GM11168 (cell line): ENCODE measurements around the gene SCAPER.
"Not testable (repeated sequence)": the region's sequence is repeated elsewhere in the genome, so short reads cannot be mapped to it uniquely, and the experiment has no call there.

ENCODE experiments used
- in situ Hi-C: fragments of 300-500 bp; cut with MboI; formaldehyde crosslinking; loops from one replicate; pipeline ENCODE4 v1.12.0; 2022; ENCODE audit warnings: low sequenced_read_pairs; ENCODE audit not compliant: unreplicated experiment

The SCAPER gene

GRCh38 chr15:76510663-76511062, 394.5 kb downstream of the SCAPER start:
- in situ Hi-C loops = not testable (repeated sequence)

GRCh38 chr15:76503804-76504203, 401.3 kb downstream of the SCAPER start:
- in situ Hi-C loops = no loop called here

- in situ Hi-C loops = no loop called here
Measured at GRCh38 chr15:76503121-76503520, 402.0 kb downstream of the SCAPER start.

- in situ Hi-C loops = no loop called here
Measured at GRCh38 chr15:76502678-76503077, 402.5 kb downstream of the SCAPER start.

GRCh38 chr15:76502185-76502584, 403.0 kb downstream of the SCAPER start:
- in situ Hi-C loops = not testable (repeated sequence)

- in situ Hi-C loops = no loop called here
Measured at GRCh38 chr15:76501726-76502125, 403.4 kb downstream of the SCAPER start.

- in situ Hi-C loops = no loop called here
Measured at GRCh38 chr15:76501011-76501410, 404.1 kb downstream of the SCAPER start.

- in situ Hi-C loops = no loop called here
Measured at GRCh38 chr15:76495487-76495886, 409.7 kb downstream of the SCAPER start.

GRCh38 chr15:76492538-76492937, 412.6 kb downstream of the SCAPER start:
- in situ Hi-C loops = no loop called here

- in situ Hi-C loops = no loop called here
Measured at GRCh38 chr15:76483752-76484151, 421.4 kb downstream of the SCAPER start.

- in situ Hi-C loops = no loop called here
Measured at GRCh38 chr15:76483018-76483417, 422.1 kb downstream of the SCAPER start.

- in situ Hi-C loops = no loop called here
Measured at GRCh38 chr15:76480267-76480666, 424.9 kb downstream of the SCAPER start.

- in situ Hi-C loops = no loop called here
Measured at GRCh38 chr15:76470691-76471090, 434.4 kb downstream of the SCAPER start.

GRCh38 chr15:76468722-76469121, 436.4 kb downstream of the SCAPER start:
- in situ Hi-C loops = no loop called here

- in situ Hi-C loops = no loop called here
Measured at GRCh38 chr15:76467136-76467535, 438.0 kb downstream of the SCAPER start.

GRCh38 chr15:76465728-76466127, 439.4 kb downstream of the SCAPER start:
- in situ Hi-C loops = no loop called here

GRCh38 chr15:76464247-76464646, 440.9 kb downstream of the SCAPER start:
- in situ Hi-C loops = no loop called here

- in situ Hi-C loops = no loop called here
Measured at GRCh38 chr15:76460871-76461270, 444.3 kb downstream of the SCAPER start.

GRCh38 chr15:76460347-76460746, 444.8 kb downstream of the SCAPER start:
- in situ Hi-C loops = no loop called here

GRCh38 chr15:76451540-76451939, 453.6 kb downstream of the SCAPER start:
- in situ Hi-C loops = no loop called here

- in situ Hi-C loops = no loop called here
Measured at GRCh38 chr15:76449455-76449854, 455.7 kb downstream of the SCAPER start.

GRCh38 chr15:76448755-76449154, 456.4 kb downstream of the SCAPER start:
- in situ Hi-C loops = no loop called here
